ENCODE results near the gene KLF15.

Gene KLF15

GRCh38 chr3:126394179-126394976, 37.2 kb upstream of the KLF15 start, which contains the start of gene CFAP100:
Gene CFAP100 (plus strand): TSS chr3:126394909. CDS start chr3:126396001, 1,092 bp downstream.
- TF ChIP-seq ZNF274 (IDR thresholded peaks at IDR 0.05; ENCODE audit: low read depth, low read length) = no peak
- H3K4me3 ChIP-seq (ENCODE audit: low read length) = no peak within 1 kb of the TSS

GRCh38 chr3:126393563-126393962, 36.4 kb upstream of the KLF15 start:
- no peak overlapping the region for H3K4me3 ChIP-seq (ENCODE audit: low read length)
- no peak for TF ChIP-seq ZNF274 (IDR thresholded peaks at IDR 0.05; ENCODE audit: low read depth, low read length)

- TF ChIP-seq ZNF274 (IDR thresholded peaks at IDR 0.05; ENCODE audit: low read depth, low read length) = no peak
- H3K4me3 ChIP-seq (ENCODE audit: low read length) = no peak overlapping the region
Measured at GRCh38 chr3:126392246-126392645, 35.0 kb upstream of the KLF15 start.

GRCh38 chr3:126391631-126392030, 34.4 kb upstream of the KLF15 start:
- no peak for TF ChIP-seq ZNF274 (IDR thresholded peaks at IDR 0.05; ENCODE audit: low read depth, low read length)
- H3K4me3 ChIP-seq (ENCODE audit: low read length) = no peak overlapping the region

- H3K4me3 ChIP-seq (ENCODE audit: low read length) = no peak overlapping the region
- no peak for TF ChIP-seq ZNF274 (IDR thresholded peaks at IDR 0.05; ENCODE audit: low read depth, low read length)
Measured at GRCh38 chr3:126390751-126391150, 33.5 kb upstream of the KLF15 start.

GRCh38 chr3:126390201-126390600, 33.0 kb upstream of the KLF15 start:
- no peak for TF ChIP-seq ZNF274 (IDR thresholded peaks at IDR 0.05; ENCODE audit: low read depth, low read length)
- H3K4me3 ChIP-seq (ENCODE audit: low read length) = no peak overlapping the region

- no peak overlapping the region for H3K4me3 ChIP-seq (ENCODE audit: low read length)
- TF ChIP-seq ZNF274 (IDR thresholded peaks at IDR 0.05; ENCODE audit: low read depth, low read length) = no peak
Measured at GRCh38 chr3:126389794-126390146, 32.6 kb upstream of the KLF15 start.

- H3K4me3 ChIP-seq (ENCODE audit: low read length) = no peak overlapping the region; the same call in 1 of the 2 replicates
- TF ChIP-seq ZNF274 (IDR thresholded peaks at IDR 0.05; ENCODE audit: low read depth, low read length) = no peak
Measured at GRCh38 chr3:126389112-126389793, 32.0 kb upstream of the KLF15 start.

- no peak overlapping the region for H3K4me3 ChIP-seq (ENCODE audit: low read length)
- TF ChIP-seq ZNF274 (IDR thresholded peaks at IDR 0.05; ENCODE audit: low read depth, low read length) = no peak
Measured at GRCh38 chr3:126381966-126382365, 24.8 kb upstream of the KLF15 start.

GRCh38 chr3:126380011-126380768, 23.0 kb upstream of the KLF15 start:
- no peak for TF ChIP-seq ZNF274 (IDR thresholded peaks at IDR 0.05; ENCODE audit: low read depth, low read length)

GRCh38 chr3:126378341-126378751, 21.1 kb upstream of the KLF15 start:
- no peak for TF ChIP-seq ZNF274 (IDR thresholded peaks at IDR 0.05; ENCODE audit: low read depth, low read length)
- no peak overlapping the region for H3K4me3 ChIP-seq (ENCODE audit: low read length)

More at GRCh38 chr3:126380011-126380768, 23.0 kb upstream of the KLF15 start:
- no peak overlapping the region for H3K4me3 ChIP-seq (ENCODE audit: low read length)

GRCh38 chr3:126377211-126377610, 20.0 kb upstream of the KLF15 start:
- TF ChIP-seq ZNF274 (IDR thresholded peaks at IDR 0.05; ENCODE audit: low read depth, low read length) = no peak
- no peak overlapping the region for H3K4me3 ChIP-seq (ENCODE audit: low read length)

GRCh38 chr3:126376444-126376843, 19.2 kb upstream of the KLF15 start:
- no peak for TF ChIP-seq ZNF274 (IDR thresholded peaks at IDR 0.05; ENCODE audit: low read depth, low read length)

GRCh38 chr3:126375835-126376331, 18.7 kb upstream of the KLF15 start:
- no peak overlapping the region for H3K4me3 ChIP-seq (ENCODE audit: low read length)
- no peak for TF ChIP-seq ZNF274 (IDR thresholded peaks at IDR 0.05; ENCODE audit: low read depth, low read length)

More at GRCh38 chr3:126376444-126376843, 19.2 kb upstream of the KLF15 start:
- no peak overlapping the region for H3K4me3 ChIP-seq (ENCODE audit: low read length)
